Activated T-cell treated with anti-CD3 and anti-CD28 coated beads, Interleukin-2, amount 50 U/mL, for 4 hours (primary cell): ENCODE results near the gene RASGRP3. TPM values are rescaled to one million over a fixed set of nuclear protein-coding genes. Genes with fewer than 3 reads are reported as not detected.

Source experiments
- ATAC-seq, 2 donors: fragments of 200-7000 bp; cut with Tn5 transposase; one replicate each; pipeline ENCODE4 v1.10.0; 2021
- DNase-seq: peaks from one replicate; pipeline ENCODE4 v3.0.0-alpha.2; 2020
- H3K27me3 Mint-ChIP-seq: one replicate; pipeline ENCODE4 v1.8.0; 2021; ENCODE audit warnings: low read depth, mixed read lengths
- H3K36me3 Mint-ChIP-seq: one replicate; pipeline ENCODE4 v1.8.0; 2022; ENCODE audit warnings: mixed read lengths; ENCODE audit not compliant: insufficient read depth
- H3K4me1 Mint-ChIP-seq: one replicate; pipeline ENCODE4 v1.8.0; 2021; ENCODE audit warnings: low read depth, mixed read lengths
- H3K4me3 Mint-ChIP-seq: one replicate; pipeline ENCODE4 v1.8.0; 2021; ENCODE audit warnings: mild to moderate bottlenecking, moderate library complexity, mixed read lengths
- H3K9me3 Mint-ChIP-seq: one replicate; pipeline ENCODE4 v1.8.0; 2021; ENCODE audit warnings: mixed read lengths
- total RNA-seq, 3 donors: library from RNA; stranded (reverse); gene quantifications; one replicate each; pipeline ENCODE4 v1.2.1, GENCODE V29; 2021

RASGRP3 gene
- total RNA-seq, 3 donors from 2014 or later: 2.4 to 4.1 (median 2.8) TPM

GRCh38 chr2:33494877-33495641, 18.6 kb downstream of the RASGRP3 start:
- peaks cover 4% of the 10 kb centered on the region for H3K27me3 Mint-ChIP-seq
- H3K4me3 Mint-ChIP-seq: no peak overlapping the region
- no peaks in the 10 kb centered on the region for H3K9me3 Mint-ChIP-seq
- peaks cover 49% of the 10 kb centered on the region for H3K4me1 Mint-ChIP-seq
- DNase-seq: no peak
- no peak for ATAC-seq
- H3K36me3 Mint-ChIP-seq: no peaks in the 10 kb centered on the region

GRCh38 chr2:33495683-33496082, 19.2 kb downstream of the RASGRP3 start:
- Mint-ChIP-seq H3K9me3 (no peaks in the 10 kb centered on the region), H3K36me3 (peaks cover 3% of the 10 kb centered on the region), H3K27me3 (peaks cover 4% of the 10 kb centered on the region), H3K4me1 (peaks cover 47% of the 10 kb centered on the region), H3K4me3 (no peak overlapping the region)
- ATAC-seq (no peak), DNase-seq (no peak)

GRCh38 chr2:33496150-33496549, 19.7 kb downstream of the RASGRP3 start:
- H3K4me3 Mint-ChIP-seq: no peak overlapping the region
- H3K36me3 Mint-ChIP-seq: peaks cover 3% of the 10 kb centered on the region
- no peak for DNase-seq
- H3K27me3 Mint-ChIP-seq: peaks cover 4% of the 10 kb centered on the region
- no peak for ATAC-seq
- H3K4me1 Mint-ChIP-seq: peaks cover 47% of the 10 kb centered on the region
- no peaks in the 10 kb centered on the region for H3K9me3 Mint-ChIP-seq

GRCh38 chr2:33496726-33497125, 20.3 kb downstream of the RASGRP3 start:
- Mint-ChIP-seq H3K27me3 (peaks cover 4% of the 10 kb centered on the region), H3K4me1 (peaks cover 44% of the 10 kb centered on the region), H3K4me3 (no peak overlapping the region), H3K36me3 (peaks cover 3% of the 10 kb centered on the region), H3K9me3 (no peaks in the 10 kb centered on the region)
- DNase-seq (no peak), ATAC-seq (no peak)

- Mint-ChIP-seq H3K9me3 (no peaks in the 10 kb centered on the region), H3K4me1 (peaks cover 47% of the 10 kb centered on the region), H3K4me3 (no peak overlapping the region), H3K36me3 (peaks cover 5% of the 10 kb centered on the region), H3K27me3 (peaks cover 4% of the 10 kb centered on the region)
- DNase-seq (no peak), ATAC-seq (peak; percentile 80 to 84)
These were observed 20.8 kb downstream of the RASGRP3 start for GRCh38 chr2:33497221-33497650.

GRCh38 chr2:33498291-33498956, 22.0 kb downstream of the RASGRP3 start:
- no peak overlapping the region for H3K4me3 Mint-ChIP-seq
- H3K4me1 Mint-ChIP-seq: peaks cover 41% of the 10 kb centered on the region
- peaks cover 4% of the 10 kb centered on the region for H3K27me3 Mint-ChIP-seq
- no peak for DNase-seq
- peak in 1 of 2 donors; percentile 12 for ATAC-seq
- peaks cover 5% of the 10 kb centered on the region for H3K36me3 Mint-ChIP-seq
- no peaks in the 10 kb centered on the region for H3K9me3 Mint-ChIP-seq

- H3K36me3 Mint-ChIP-seq: peaks cover 5% of the 10 kb centered on the region
- DNase-seq (no peak), ATAC-seq (no peak)
- H3K9me3 Mint-ChIP-seq: no peaks in the 10 kb centered on the region
- peaks cover 4% of the 10 kb centered on the region for H3K27me3 Mint-ChIP-seq
- peaks cover 32% of the 10 kb centered on the region for H3K4me1 Mint-ChIP-seq
- no peak overlapping the region for H3K4me3 Mint-ChIP-seq
These were observed 23.7 kb downstream of the RASGRP3 start for GRCh38 chr2:33500177-33500576.

GRCh38 chr2:33502025-33502424, 25.6 kb downstream of the RASGRP3 start:
- Mint-ChIP-seq H3K9me3 (no peaks in the 10 kb centered on the region), H3K36me3 (peaks cover 5% of the 10 kb centered on the region), H3K4me3 (no peak overlapping the region), H3K4me1 (peaks cover 18% of the 10 kb centered on the region), H3K27me3 (peaks cover 4% of the 10 kb centered on the region)
- no peak for ATAC-seq
- no peak for DNase-seq

- peaks cover 9% of the 10 kb centered on the region for H3K4me1 Mint-ChIP-seq
- ATAC-seq (no peak), DNase-seq (no peak)
- peaks cover 5% of the 10 kb centered on the region for H3K36me3 Mint-ChIP-seq
- H3K27me3 Mint-ChIP-seq: peaks cover 5% of the 10 kb centered on the region
- H3K4me3 Mint-ChIP-seq: no peak overlapping the region
- no peaks in the 10 kb centered on the region for H3K9me3 Mint-ChIP-seq
These were observed 26.6 kb downstream of the RASGRP3 start for GRCh38 chr2:33503002-33503401.

- H3K27me3 Mint-ChIP-seq: peaks cover 2% of the 10 kb centered on the region
- DNase-seq: no peak
- H3K4me3 Mint-ChIP-seq: no peak overlapping the region
- no peak for ATAC-seq
- H3K4me1 Mint-ChIP-seq: peaks cover 3% of the 10 kb centered on the region
- H3K36me3 Mint-ChIP-seq: peaks cover 2% of the 10 kb centered on the region
- H3K9me3 Mint-ChIP-seq: no peaks in the 10 kb centered on the region
These were observed 29.5 kb downstream of the RASGRP3 start for GRCh38 chr2:33505966-33506365.

- Mint-ChIP-seq H3K4me1 (no peaks in the 10 kb centered on the region), H3K4me3 (no peak overlapping the region), H3K27me3 (peaks cover 2% of the 10 kb centered on the region), H3K9me3 (no peaks in the 10 kb centered on the region), H3K36me3 (peaks cover under 1% of the 10 kb centered on the region)
- no peak for DNase-seq
- ATAC-seq: no peak
These were observed 33.6 kb downstream of the RASGRP3 start for GRCh38 chr2:33509908-33510585.

GRCh38 chr2:33510586-33510968, 34.1 kb downstream of the RASGRP3 start:
- DNase-seq: no peak
- Mint-ChIP-seq H3K27me3 (peaks cover 2% of the 10 kb centered on the region), H3K9me3 (no peaks in the 10 kb centered on the region), H3K4me1 (no peaks in the 10 kb centered on the region), H3K4me3 (no peak overlapping the region), H3K36me3 (peaks cover 5% of the 10 kb centered on the region)
- ATAC-seq: no peak

GRCh38 chr2:33511141-33511540, 34.7 kb downstream of the RASGRP3 start:
- DNase-seq (no peak), ATAC-seq (no peak)
- Mint-ChIP-seq H3K4me3 (no peak overlapping the region), H3K36me3 (peaks cover 5% of the 10 kb centered on the region), H3K9me3 (no peaks in the 10 kb centered on the region), H3K4me1 (no peaks in the 10 kb centered on the region), H3K27me3 (peaks cover 2% of the 10 kb centered on the region)

GRCh38 chr2:33512112-33512511, 35.7 kb downstream of the RASGRP3 start:
- Mint-ChIP-seq H3K36me3 (peaks cover 5% of the 10 kb centered on the region), H3K4me3 (no peak overlapping the region), H3K27me3 (peaks cover 1% of the 10 kb centered on the region), H3K4me1 (no peaks in the 10 kb centered on the region), H3K9me3 (no peaks in the 10 kb centered on the region)
- ATAC-seq (no peak), DNase-seq (no peak)
